HEK293 (cell line): Measurements from ENCODE around the gene DNM1L.

Experiments
- CTCF ChIA-PET: fragments of 350-600 bp; formaldehyde crosslinking; extraction: SDS; loops from one replicate; lab custom pipeline; 2021; ENCODE audit warnings: antibody characterized with exemption; lab: Yijun Ruan, JAX
- POLR2A ChIA-PET: fragments of 300-600 bp; formaldehyde crosslinking; extraction: SDS; loops from one replicate; lab custom pipeline; 2020; ENCODE audit warnings: antibody characterized with exemption, inconsistent platforms; lab: Yijun Ruan, JAX
- H3K27ac ChIP-seq: fragments of 200-500 bp; sonication (Bioruptor generic); 2 replicates; pipeline ENCODE4 v1.5.1; 2014; ENCODE audit warnings: low read depth, low read length, control low read depth, inconsistent platforms; ENCODE audit errors: extremely low read depth
- H3K36me3 ChIP-seq, 2 experiments: fragments of 200-500 bp in 1 of 2; sonication (Bioruptor generic) in 1 of 2; 1 replicate in 1 of 2; 2 replicates in 1 of 2; pipeline ENCODE4 v1.5.1; 2014 to 2017; ENCODE audit warnings: inconsistent platforms in 2 of 2, low read length in 2 of 2; ENCODE audit not compliant: control insufficient read depth in 2 of 2, insufficient read depth in 1 of 2
- H3K4me1 ChIP-seq: fragments of 200-500 bp; sonication (Bioruptor generic); 2 replicates; pipeline ENCODE4 v1.5.1; 2014; ENCODE audit warnings: mild to moderate bottlenecking, low read length, inconsistent platforms; ENCODE audit not compliant: control insufficient read depth, insufficient read depth
- H3K4me3 ChIP-seq: 2 replicates; pipeline ENCODE4 v1.5.1; 2011; ENCODE audit warnings: low read depth, mild to moderate bottlenecking, control low read depth, low read length, moderate library complexity
- H3K9me3 ChIP-seq: fragments of 200-500 bp; sonication (Bioruptor generic); 2 replicates; pipeline ENCODE4 v1.5.1; 2014; ENCODE audit warnings: low read depth, low read length, inconsistent platforms; ENCODE audit not compliant: control insufficient read depth, insufficient read depth
- KLF1 ChIP-seq: fragments of 450-650 bp; formaldehyde crosslinking; IDR thresholded peaks from 2 replicates; pipeline ENCODE4 v1.5.1; 2016; ENCODE audit warnings: missing biosample characterization, missing genetic modification characterization
- TCF7L2 ChIP-seq: IDR thresholded peaks from 2 replicates; pipeline ENCODE4 v1.6.1; 2011; ENCODE audit warnings: low read depth, mild to moderate bottlenecking, inconsistent platforms, low read length, moderate library complexity, borderline replicate concordance
- ZBTB11 ChIP-seq: fragments of 450-650 bp; formaldehyde crosslinking; conservative IDR thresholded peaks from 2 replicates; pipeline ENCODE4 v1.5.1; 2016; ENCODE audit warnings: low read depth, missing biosample characterization, missing genetic modification characterization
- ZNF394 ChIP-seq: fragments of 450-650 bp; formaldehyde crosslinking; IDR thresholded peaks from 2 replicates; pipeline ENCODE4 v1.5.1; 2016; ENCODE audit warnings: missing biosample characterization, missing genetic modification characterization, mild to moderate bottlenecking, moderate library complexity, borderline replicate concordance
- ZNF449 ChIP-seq: fragments of 450-650 bp; formaldehyde crosslinking; IDR thresholded peaks from 2 replicates; pipeline ENCODE4 v1.5.1; 2017; ENCODE audit warnings: missing biosample characterization, mild to moderate bottlenecking, missing genetic modification characterization, moderate library complexity
- ZNF776 ChIP-seq: fragments of 450-650 bp; formaldehyde crosslinking; IDR thresholded peaks from 2 replicates; pipeline ENCODE4 v1.5.0; 2017; ENCODE audit warnings: missing biosample characterization, missing genetic modification characterization, borderline replicate concordance
- ZNF843 ChIP-seq: fragments of 450-650 bp; formaldehyde crosslinking; IDR thresholded peaks from 2 replicates; pipeline ENCODE4 v1.5.1; 2016; ENCODE audit warnings: missing biosample characterization, missing genetic modification characterization

The DNM1L gene

GRCh38 chr12:32789916-32790315 is 110.8 kb downstream of the DNM1L start (continued):
- TF ChIP-seq ZNF449 (no peak), TCF7L2 (no peak), ZNF776 (tag by site-specific recombination) (no peak)

- H3K4me3 ChIP-seq = no peak overlapping the region
- no peaks in the 10 kb centered on the region for H3K4me1 ChIP-seq
- no peak overlapping the region for H3K27ac ChIP-seq
- H3K9me3 ChIP-seq = no peaks in the 10 kb centered on the region
- TF ChIP-seq TCF7L2 (no peak), ZNF843 (tag by site-specific recombination) (no peak), ZNF394 (tag by site-specific recombination) (no peak), KLF1 (tag by site-specific recombination) (no peak), ZBTB11 (tag by site-specific recombination) (no peak)
- peaks cover 4 to 17% of the 10 kb centered on the region in 2 experiments; a peak in 2 of 3 replicates for H3K36me3 ChIP-seq
- CTCF ChIA-PET = no interaction called here
- POLR2A ChIA-PET = no interaction called here
These were observed 115.2 kb downstream of the DNM1L start for GRCh38 chr12:32794281-32794680.
